ENCODE data around the gene LRRC61.

The LRRC61 gene

DNA sequence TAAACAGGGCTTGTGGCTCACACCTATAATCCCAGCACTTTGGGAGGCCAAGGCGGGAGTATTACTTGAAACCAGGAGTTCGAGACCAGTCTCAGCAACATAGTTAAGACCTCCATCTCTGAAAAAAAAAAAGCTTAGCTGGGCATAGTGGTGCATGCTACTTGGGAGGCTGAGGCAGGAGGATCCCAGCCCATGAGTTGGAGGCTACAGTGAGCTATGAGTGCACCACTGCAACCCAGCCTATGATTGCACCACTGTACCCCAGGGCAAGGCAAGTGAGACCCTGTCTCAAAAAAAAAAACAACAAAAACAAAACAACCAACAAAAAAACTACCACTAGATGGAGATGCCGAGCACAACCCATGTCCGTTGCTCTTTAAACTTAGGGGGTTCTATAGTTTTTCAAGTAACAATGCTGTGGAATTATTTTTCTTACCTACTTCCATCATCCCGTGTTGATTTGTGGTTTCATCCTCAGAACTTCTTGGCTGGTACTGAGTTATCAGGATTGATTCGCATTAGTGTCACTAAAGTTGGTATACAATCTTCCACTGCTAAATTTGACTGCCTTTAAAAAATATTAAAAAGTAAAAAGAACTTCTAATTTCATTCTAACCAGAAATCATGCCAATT, 33.2 kb downstream of the LRRC61 start:
- no peak for DNase-seq (ENCODE audit: low read depth, low spot score)

DNA sequence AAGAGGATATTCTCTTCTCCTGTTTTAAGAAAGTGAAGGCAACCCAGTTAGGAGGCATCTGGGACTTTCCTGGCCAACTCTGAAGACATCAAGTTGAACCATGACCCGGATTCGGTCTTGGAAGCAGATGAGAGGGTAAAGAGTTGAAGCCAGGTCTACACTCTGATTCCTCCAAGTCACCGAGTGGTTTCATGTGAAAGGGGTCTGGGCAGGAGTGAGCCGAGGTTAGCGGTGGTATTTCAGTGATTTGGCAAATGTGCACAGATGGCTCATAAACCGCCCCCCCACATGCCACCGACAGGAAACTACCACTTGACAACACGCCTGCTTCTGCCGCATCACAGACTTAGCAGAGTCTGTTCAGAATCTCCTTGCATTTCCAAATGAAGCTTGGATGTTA, 34.1 kb downstream of the LRRC61 start:
- no peak for DNase-seq (ENCODE audit: low read depth, low spot score)

DNA sequence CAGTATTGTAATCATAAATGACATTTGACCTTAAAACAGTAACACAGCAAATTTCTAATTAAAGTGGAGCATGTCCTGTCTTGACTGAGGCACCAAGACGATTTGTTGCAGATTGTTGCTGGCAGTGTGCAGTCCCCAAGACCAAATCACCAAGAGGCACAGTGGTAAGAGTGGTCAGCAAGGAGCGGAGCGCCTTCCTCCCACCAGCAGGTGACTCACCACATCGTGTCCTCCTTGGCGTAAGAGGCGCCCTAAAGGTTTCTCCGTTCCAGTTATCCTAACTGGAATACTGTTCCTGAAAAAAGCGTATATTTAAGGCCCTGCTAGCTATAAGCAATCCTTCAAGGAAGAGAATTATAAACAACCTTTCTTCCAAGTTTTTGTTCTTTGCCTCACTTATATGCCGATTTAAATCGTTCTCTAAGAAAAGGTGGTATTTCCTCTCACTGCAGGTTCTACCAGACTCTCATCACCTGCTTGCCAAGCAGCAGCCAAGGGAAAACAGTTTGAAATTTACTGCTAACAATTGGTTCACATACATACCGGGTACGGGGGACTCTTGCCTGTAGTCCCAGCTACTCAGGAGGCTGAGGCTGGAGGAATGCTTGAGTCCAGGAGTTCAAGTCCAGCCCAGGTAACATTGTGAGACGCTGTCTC, 34.7 kb downstream of the LRRC61 start:
- no peak for DNase-seq (ENCODE audit: low read depth, low spot score)

DNA sequence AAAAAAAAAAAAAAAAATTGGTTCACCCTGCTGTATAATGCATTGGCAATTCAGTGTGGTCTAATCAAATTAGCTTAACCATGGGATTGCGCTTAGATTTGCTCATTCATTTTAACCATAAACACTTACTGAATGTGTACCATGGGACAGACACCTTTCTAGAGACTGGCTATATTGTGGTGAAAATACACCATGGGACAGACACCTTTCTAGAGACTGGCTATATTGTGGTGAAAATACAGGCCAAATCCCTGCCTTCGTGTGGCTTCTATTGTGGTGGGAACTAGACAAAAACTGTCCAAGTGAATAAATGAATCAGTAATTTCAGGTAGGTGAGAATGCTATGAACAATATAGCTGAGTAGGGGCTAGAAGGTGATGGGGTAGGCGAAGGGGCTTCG, 35.3 kb downstream of the LRRC61 start:
- DNase-seq (ENCODE audit: low read depth, low spot score): no peak

DNA sequence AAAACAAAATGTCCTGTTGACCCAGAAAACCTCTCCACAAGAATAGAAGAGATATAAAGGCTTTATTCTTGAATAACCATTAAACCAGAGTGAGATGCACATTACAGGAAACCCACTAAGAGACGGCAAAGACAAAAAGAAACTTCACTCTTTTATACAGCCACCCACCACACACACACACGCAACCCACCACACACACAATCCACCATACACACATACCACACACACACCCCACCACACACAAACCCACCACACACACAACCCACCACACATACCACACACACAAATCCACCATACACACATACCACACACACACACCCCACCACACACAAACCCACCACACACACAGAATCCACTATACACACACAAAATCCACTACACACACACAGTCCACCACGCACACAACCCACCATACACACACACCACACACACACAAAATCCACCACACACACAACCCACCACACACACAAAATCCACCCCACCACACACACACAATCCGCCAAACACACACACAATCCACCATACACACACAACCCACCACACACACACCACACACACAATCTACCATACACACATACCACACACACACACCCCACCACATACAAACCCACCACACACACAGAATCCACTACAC, 36.0 kb downstream of the LRRC61 start:
- no peak for DNase-seq (ENCODE audit: low read depth, low spot score)

DNA sequence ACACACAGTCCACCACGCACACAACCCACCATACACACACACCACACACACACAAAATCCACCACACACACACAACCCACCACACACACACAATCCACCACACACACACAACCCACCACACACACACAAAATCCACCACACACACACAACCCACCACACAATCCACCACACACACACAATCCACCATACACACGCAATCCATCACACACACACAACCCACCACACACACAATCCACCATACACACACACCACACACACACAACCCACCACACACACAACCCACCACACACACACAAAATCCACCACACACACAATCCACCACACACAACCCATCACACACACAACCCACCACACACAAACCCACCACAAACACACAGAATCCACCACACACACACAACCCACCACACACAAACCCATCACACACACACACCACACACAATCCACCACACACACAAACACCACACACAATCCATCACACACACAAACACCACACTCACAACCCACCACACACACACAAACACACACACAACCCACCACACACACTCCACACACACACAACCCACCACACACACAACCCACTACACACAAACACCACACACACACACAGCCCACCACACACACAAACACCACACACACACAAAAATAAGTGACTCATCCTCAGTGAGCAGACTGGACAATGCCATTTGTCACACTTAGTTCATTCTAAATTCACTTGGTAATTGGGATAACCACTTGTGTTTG, 36.6 kb downstream of the LRRC61 start:
- DNase-seq (ENCODE audit: low read depth, low spot score): no peak

DNA sequence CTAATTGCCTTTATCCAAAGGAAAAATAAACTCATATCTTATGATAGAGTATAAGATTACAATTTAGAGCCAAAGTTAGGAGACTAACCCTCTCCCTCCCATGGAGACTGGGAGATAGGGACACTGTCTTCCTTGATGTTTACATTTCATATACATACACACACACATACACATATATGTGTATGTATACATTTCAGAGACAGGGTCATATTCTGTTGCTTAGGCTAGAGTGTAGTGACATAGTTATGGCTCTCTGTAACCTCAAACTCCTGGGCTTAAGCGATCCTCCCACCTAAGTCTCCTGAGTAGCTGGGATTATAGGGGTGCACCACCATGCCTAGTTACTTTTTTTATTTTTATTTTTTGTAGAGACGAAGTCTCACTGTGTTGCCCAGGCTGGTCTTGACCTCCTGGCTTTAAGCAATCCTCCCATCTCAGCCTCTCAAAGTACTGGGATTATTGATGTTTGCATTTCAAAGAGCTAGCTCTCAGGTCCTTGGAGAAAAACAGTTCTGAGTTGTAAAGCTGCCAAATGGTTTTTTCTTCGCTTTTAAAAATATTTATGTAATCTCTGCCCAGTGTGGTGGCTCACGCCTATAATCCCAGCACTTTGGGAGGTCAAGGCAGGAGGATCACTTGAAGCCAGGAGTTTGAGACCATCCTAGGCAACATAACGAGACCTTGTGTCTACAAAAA, 37.4 kb downstream of the LRRC61 start:
- no peak for DNase-seq (ENCODE audit: low read depth, low spot score)

DNA sequence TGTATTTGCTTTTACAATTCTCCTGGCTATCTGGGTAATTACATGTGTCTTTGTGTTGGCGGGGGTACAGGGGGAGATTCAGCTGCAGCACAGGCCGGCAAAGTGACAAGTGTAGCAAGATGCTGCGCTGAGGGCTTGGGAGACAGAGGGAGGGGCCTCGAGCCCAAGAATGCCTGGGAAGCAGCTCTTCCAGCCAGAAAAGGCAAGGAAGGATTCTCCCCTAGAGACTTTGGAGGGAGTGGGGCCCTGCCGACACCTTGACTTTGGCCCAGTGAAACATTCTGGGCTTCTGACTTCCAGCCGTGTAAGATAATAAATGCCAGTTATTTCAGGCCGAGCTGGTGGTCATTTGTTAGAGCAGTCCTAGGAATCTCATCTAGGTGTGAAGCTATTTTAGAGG, 38.2 kb downstream of the LRRC61 start:
- DNase-seq (ENCODE audit: low read depth, low spot score): no peak

DNA sequence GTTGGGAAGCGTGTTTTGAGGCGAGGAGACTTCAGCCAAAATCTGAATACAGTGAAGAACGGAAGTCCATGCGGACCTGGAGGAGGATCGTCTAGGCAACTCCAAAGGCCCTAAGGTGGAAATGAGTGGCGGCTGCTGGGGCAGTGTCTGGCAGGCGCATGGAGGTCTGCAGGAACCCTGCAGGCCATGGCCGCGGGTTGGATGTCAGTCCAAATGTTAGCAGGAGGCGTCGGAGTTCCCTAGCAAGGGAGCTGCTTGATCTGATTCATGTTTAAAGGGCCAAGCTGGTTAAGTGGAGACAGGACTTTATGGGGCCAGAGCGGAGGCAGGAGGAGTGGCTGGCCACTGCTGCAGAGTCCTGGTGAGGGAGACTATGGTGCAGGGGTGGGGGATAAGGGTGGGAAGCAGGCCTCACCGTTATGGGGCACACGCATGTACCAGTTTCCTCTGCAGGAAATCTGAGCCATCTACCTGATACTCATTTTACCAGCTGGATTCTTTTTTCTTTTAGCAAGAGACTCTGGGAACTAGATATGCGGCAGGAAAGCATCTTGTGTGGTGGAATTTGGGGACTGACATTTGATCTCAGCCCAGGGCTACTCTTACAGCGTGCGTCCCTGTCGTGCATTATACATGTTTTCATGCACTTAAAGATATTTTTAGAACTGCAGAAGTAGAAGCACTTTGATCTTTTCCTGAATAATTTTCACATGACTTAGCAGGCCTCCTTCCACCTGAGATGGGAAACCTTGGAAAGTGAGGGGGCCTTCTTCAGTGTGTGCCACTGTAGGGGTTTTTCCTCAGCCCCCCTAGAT, 38.9 kb downstream of the LRRC61 start:
- DNase-seq (ENCODE audit: low read depth, low spot score): no peak

DNA sequence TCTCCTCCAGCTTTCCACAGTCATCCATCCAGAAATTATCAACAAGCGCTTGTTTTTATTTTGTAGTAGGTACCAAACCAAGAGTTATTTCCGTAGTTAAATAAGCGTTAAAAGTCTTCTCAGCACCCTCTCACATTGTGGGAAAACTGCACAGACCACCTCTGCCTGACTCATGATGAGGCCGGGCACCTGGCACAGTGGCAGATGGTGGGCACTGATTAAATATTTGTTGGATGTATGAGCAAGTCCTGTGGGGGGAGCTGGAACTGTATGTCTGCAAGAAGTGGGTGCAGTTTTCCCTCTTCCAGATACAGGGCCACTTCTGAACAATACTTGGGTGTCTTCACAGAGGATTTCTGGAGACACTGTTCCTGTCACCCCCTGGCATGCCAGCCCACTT, 40.2 kb downstream of the LRRC61 start:
- no peak for DNase-seq (ENCODE audit: low read depth, low spot score)

DNA sequence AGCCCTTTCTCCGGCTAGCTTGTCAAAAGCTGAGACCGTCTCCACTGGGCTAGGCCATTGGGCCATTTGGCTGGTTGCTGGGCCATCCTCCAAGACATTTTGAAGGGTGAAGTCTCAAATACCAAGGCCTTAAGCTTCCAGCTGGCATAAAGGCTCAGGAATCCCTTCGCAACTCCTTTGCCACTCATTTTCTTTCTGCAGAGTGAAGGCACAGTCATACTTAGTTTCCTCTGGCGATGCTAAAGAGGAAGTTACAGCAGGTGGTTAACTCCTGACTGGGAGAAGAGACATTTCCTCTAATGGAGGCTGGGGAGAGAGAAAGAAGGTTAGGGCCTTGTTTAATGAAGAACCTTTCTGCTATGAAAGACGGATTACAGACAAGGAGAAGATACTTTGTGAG, 40.7 kb downstream of the LRRC61 start:
- DNase-seq (ENCODE audit: low read depth, low spot score): no peak

DNA sequence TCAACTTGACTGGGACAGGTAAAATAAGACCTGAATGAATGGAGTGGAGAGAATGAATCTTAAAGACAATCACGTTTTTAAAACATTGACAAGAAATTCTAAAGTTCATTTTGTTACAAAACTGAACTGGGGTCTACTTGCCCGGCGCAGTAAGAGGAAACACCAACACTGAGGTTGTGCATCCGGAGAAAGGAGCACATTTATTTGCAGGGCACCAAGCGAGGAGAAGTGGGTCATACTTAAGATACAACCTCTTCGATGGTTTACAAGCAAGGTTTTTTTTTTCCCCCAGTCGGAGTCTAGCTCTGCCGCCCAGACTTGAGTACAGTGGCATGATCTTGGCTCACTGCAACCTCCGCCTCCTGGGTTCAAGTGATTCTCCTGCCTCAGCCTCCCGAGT, 42.0 kb downstream of the LRRC61 start:
- no peak for DNase-seq (ENCODE audit: low read depth, low spot score)

DNA sequence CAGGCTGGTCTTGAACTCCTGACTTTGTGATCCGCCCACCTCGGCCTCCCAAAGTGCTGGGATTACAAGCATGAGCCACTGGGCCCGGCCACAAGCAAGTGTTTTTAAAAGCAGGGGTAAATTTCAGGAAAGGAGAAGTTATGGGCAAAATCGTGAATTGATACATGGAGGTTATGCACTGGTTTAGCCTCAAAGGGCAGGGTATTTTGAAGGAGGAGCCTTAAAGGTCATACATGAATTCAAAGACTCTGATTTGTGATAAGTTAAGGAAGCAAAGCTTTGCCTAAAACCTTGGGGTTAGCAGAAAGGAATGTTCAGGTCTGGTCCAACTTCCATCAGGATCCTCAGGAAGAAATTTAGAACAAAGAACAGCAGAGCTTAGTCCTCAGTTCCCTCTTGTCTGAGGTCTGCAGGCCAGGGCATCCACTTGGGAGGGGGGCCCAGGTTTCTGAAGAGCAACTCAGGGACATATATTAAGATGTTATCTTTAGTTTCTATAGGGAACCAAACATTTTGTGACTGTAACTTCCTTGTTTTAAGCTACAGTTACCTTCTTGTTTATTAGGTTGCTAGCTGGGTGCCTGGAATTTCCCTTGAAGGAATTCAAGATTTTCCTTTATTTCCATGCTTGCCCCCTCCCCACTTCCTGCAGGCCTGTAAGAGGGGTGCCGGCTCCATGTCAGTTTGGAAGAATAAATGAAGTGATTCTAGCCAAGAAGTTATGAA, 42.7 kb downstream of the LRRC61 start:
- no peak for DNase-seq (ENCODE audit: low read depth, low spot score)

DNA sequence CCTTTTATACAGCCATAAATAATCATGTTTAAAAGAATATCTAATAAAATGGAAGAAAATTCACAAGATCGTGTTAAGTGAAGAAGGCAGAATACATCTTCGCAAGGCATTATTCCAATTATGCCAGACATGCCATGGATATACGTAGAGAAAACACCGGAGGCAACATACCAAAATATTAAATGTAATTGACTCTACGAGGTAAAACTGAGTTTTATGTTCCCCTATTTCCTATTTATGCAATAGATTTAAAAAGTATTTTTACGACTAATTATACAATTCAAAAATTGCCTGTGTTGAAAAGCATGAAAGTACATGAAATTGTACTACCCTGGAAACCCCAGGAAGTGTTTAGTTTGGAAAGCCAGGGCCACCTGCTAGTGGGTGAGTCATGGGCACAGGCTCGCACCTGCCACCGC, 44.5 kb downstream of the LRRC61 start:
- DNase-seq (ENCODE audit: low read depth, low spot score): no peak

DNA sequence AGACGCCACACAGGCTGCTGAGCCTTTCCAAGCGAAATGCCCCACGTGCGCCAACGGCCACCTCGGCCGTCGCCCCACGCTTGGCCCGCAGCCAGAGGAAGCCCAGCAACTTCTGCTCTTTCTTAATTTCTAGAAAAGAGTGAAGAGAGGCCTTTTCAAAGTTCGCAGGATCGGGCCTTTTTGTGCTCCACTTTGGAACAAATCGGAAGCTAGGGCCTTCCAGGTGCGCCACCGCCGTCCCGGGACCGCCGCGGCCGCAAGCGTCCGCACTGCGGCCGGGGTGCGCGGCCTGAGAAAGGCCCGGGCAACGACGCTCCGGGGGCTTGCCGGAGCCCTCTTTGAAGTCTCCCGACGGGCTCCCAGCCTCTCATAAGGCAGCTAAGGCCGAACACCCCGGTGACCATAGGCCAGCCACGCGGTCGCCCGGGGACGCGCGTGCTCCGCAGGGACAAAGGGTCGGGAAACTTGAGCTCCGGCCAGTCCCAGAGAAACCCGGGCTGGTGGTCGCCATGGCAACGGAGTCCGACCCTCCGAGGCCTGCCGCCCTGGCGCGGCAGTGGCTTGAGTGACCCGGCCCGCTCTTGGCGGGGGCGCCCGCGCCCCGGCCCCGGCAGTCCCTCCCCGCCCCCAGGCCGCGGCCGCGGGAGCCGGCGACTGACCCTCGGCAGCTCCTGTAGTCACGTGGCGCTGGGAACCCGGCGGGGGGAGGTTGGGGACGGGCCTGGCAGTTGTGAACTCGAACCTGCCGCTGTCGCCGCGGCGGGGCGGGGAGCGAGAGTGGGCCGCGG, 45.1 kb downstream of the LRRC61 start, which contains the start of gene REPIN1:
Gene REPIN1 (plus strand): TSS at position 727 of the 788 bp plus-strand sequence. CDS start 890 bp downstream, outside the sequence.
- no peak for DNase-seq (ENCODE audit: low read depth, low spot score)

DNA sequence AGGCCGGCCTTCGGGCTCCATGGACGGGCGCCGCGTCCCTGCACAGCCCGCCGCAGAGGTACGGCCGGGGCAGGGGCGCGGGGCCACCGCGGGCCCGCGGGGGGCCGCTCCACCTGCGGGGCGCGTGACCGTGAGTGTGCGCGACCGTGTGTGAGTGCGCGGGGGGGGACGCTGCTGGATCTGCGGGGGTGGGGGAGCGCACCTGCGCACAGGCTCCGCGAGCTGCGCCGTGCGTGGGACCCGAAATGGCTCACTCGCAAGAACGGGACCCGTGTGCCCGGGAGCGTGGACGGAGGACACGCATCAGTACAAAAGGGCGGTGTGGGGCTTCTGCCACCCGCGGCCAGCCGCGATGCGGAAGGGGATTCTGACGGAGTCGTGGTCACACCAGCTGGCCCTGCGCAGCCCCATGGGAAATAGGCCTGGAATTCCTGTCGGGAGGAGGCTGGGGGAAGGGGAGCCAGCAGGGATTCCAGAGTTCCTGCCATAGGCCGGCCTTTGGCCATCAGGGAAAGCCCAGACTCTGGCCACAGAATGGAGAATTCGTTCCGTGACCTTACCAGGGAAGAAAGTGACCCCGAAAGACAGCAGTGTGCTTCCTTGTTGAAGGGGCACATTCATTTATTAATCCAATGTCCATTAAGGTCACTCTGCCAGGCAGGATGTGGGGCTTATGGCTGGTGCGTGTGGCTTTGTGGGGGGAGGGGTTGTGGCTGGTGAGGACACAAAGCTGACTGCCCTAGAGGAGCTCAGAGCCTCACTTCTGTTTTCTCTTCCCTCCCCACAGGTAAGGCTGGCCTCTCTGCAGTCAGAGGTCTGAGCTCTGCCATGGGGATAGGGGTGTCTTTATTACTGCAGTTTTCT, 46.0 kb downstream of the LRRC61 start:
- no peak for DNase-seq (ENCODE audit: low read depth, low spot score)

DNA sequence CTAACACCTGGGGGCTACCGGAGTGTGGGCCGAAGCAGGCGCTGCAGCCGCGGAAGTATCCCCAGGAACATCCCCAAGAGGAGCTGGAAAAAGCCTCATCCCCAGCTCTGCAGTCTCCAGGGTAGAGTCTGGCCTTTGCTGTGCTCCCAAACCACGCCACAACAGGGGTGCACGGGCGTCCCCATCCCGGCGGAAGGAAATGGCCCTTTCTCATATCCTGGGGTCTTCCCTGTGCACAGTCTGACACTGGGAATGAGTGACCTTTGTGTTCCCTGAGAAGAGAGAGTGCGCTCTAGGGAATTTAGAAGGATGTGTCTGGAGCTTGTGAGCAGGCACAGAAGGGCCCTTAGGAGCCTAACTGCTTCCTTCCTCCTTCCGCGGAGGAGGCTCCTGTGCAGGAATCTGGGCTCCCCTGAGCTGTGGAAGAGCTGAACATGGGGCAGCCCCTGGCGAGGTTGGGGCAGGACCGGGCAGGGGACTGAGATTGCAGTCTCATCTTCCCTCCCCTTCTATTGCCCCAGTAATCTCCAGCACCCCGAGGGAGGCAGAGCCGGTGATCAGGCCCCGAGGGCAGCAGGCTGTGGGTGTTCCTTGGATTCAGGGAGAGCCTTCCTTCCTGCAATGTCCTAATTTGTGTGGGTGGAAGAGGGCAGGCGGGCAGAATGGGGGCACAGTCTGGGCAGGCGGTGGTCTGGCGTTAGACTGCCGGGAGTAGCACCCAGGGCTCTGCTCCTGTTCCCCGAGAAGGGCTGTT, 46.8 kb downstream of the LRRC61 start:
- DNase-seq (ENCODE audit: low read depth, low spot score): no peak

DNA sequence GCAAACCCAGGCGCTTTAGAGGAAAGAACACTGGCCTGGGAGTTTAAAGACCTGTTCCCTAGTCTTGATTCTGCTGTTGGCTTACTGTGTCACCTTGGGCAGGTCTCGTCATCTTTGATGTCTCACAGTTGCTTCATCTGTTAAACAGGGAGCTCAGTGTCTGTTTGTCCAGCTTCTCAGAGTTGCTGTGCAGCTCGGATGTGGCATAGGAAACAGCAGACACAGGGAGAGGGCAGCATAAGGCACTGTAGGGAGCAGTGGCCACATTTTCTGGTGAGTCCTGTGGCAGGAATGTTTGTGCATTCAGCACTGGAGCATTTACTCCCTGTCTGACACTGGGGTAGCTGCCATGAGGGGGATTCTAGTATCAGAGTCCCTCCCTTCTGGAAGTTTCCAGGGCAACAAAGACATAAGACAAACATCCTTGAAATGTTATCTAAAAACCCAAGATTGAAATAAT, 47.5 kb downstream of the LRRC61 start:
- no peak for DNase-seq (ENCODE audit: low read depth, low spot score)

All from smooth muscle cell of the brain vasculature (primary cell).